HCT116 (cell line): ENCODE results near the gene HOXD9. TPM values are rescaled to one million over a fixed set of nuclear protein-coding genes. Genes with fewer than 3 reads are reported as not detected.

ENCODE experiments used
- ATAC-seq: fragments of 200-7000 bp; cut with Tn5 transposase; 2 replicates; pipeline ENCODE4 v1.9.1; 2020; ENCODE audit warnings: mild to moderate bottlenecking, moderate library complexity
- BruUV-seq: library from RNA; stranded (reverse); fragments of 400-500 nt; replicated peaks from 2 replicates; lab custom pipeline; 2021; lab: Mats Ljungman, UMichigan
- CTCF ChIA-PET: fragments of 300-600 bp; sonication (Branson Sonifier 250); formaldehyde crosslinking; loops from one replicate; lab custom pipeline; 2021; ENCODE audit warnings: antibody characterized with exemption; lab: Charles Lee
- POLR2A ChIA-PET: fragments of 300-600, 350-600 bp; sonication (Branson Sonifier 250); formaldehyde crosslinking; loops from one replicate; lab custom pipeline; 2021; ENCODE audit warnings: antibody characterized with exemption; lab: Charles Lee
- RAD21 ChIA-PET, 2 experiments: fragments of 300-600 bp; sonication (Branson Sonifier 250); formaldehyde crosslinking; loops; one replicate each; lab custom pipeline; 2023; ENCODE audit warnings: low total read pairs in 2 of 2; ENCODE audit not compliant: uncharacterized antibody in 2 of 2, unreplicated experiment in 2 of 2, low non-redundant PET in 1 of 2; lab: Charles Lee
- DNase-seq: peaks from one replicate; pipeline ENCODE4 v3.0.0-alpha.2; 2010; ENCODE audit warnings: low read depth, low spot score
- H2AFZ ChIP-seq: fragments of 200-600 bp; shearing (Covaris generic), sonication (generic); 2 replicates; pipeline ENCODE4 v1.6.1; 2017; ENCODE audit warnings: low read depth, mixed run types, mixed read lengths, antibody characterized with exemption, low read length; ENCODE audit not compliant: poor library complexity, severe bottlenecking
- H3K27ac ChIP-seq: 2 replicates; pipeline ENCODE4 v1.5.1; 2012; ENCODE audit warnings: low read depth, low read length
- H3K27me3 ChIP-seq: fragments of 200-600 bp; sonication (generic); 2 replicates; pipeline ENCODE4 v1.6.1; 2016; ENCODE audit warnings: mixed run types, low read length, mixed read lengths; ENCODE audit not compliant: insufficient read depth
- H3K36me3 ChIP-seq, 2 experiments: fragments of 200-500 bp in 1 of 2; fragments of 200-600 bp in 1 of 2; sonication (Bioruptor generic) in 1 of 2; sonication (generic) in 1 of 2; 2 replicates each; pipeline versions ENCODE4 v1.5.1 to v1.6.1; 2014 to 2016; ENCODE audit warnings: low read length in 2 of 2, inconsistent platforms in 1 of 2, mixed read lengths in 1 of 2, mixed run types in 1 of 2; ENCODE audit not compliant: insufficient read depth in 2 of 2, control insufficient read depth in 1 of 2
- H3K4me1 ChIP-seq, 2 experiments: fragments of 200-600 bp in 1 of 2; sonication (generic) in 1 of 2; 2 replicates each; pipeline versions ENCODE4 v1.5.1 to v1.6.1; 2012 to 2017; ENCODE audit warnings: low read length in 2 of 2, inconsistent platforms in 1 of 2, mild to moderate bottlenecking in 1 of 2, mixed read lengths in 1 of 2, mixed run types in 1 of 2, moderate library complexity in 1 of 2; ENCODE audit not compliant: insufficient read depth in 2 of 2, control insufficient read depth in 1 of 2
- H3K4me2 ChIP-seq: fragments of 200-600 bp; sonication (generic); 2 replicates; pipeline ENCODE4 v1.6.1; 2017; ENCODE audit warnings: mixed run types, low read length, mixed read lengths
- H3K4me3 ChIP-seq, 2 experiments: fragments of 200-600 bp in 1 of 2; sonication (generic) in 1 of 2; replicated peaks in 1 of 2; 2 replicates each; pipeline ENCODE4 v1.5.1; 2011 to 2016; ENCODE audit warnings: low read length in 2 of 2, control low read depth in 1 of 2, low read depth in 1 of 2, mild to moderate bottlenecking in 1 of 2, mixed read lengths in 1 of 2, mixed run types in 1 of 2
- H3K79me2 ChIP-seq: fragments of 200-600 bp; sonication (generic); 2 replicates; pipeline ENCODE4 v1.6.1; 2017; ENCODE audit warnings: mild to moderate bottlenecking, mixed run types, low read length, moderate library complexity, mixed read lengths; ENCODE audit not compliant: insufficient read depth
- H3K9ac ChIP-seq: fragments of 200-600 bp; sonication (generic); 2 replicates; pipeline ENCODE4 v1.6.1; 2016; ENCODE audit warnings: low read length, mixed read lengths
- H3K9me2 ChIP-seq: fragments of 200-600 bp; sonication (generic), shearing (Covaris generic); 2 replicates; pipeline ENCODE4 v1.6.1; 2017; ENCODE audit warnings: mixed run types, mild to moderate bottlenecking, moderate library complexity; ENCODE audit not compliant: insufficient read depth
- H3K9me3 ChIP-seq, 2 experiments: fragments of 200-500 bp in 1 of 2; fragments of 200-600 bp in 1 of 2; sonication (Bioruptor generic) in 1 of 2; sonication (generic) in 1 of 2; 2 replicates each; pipeline ENCODE4 v1.6.1; 2014 to 2017; ENCODE audit warnings: low read length in 2 of 2, mixed read lengths in 2 of 2, inconsistent platforms in 1 of 2, low read depth in 1 of 2, mild to moderate bottlenecking in 1 of 2, mixed run types in 1 of 2, moderate library complexity in 1 of 2; ENCODE audit not compliant: control insufficient read depth in 1 of 2, insufficient read depth in 1 of 2
- H4K20me1 ChIP-seq: fragments of 200-600 bp; sonication (generic), shearing (Covaris generic); 2 replicates; pipeline ENCODE4 v1.6.1; 2017; ENCODE audit warnings: mixed run types, mild to moderate bottlenecking, moderate library complexity; ENCODE audit not compliant: insufficient read depth
- CBX3 ChIP-seq: IDR thresholded peaks from 2 replicates; pipeline ENCODE4 v1.6.1; 2012; ENCODE audit warnings: low read depth
- CEBPB ChIP-seq: IDR thresholded peaks from 2 replicates; pipeline ENCODE4 v1.6.1; 2012; ENCODE audit warnings: low read depth
- EGR1 ChIP-seq: IDR thresholded peaks from 2 replicates; pipeline ENCODE4 v1.6.1; 2012; ENCODE audit warnings: low read depth
- ELF1 ChIP-seq: IDR thresholded peaks from 2 replicates; pipeline ENCODE4 v1.6.1; 2012; ENCODE audit warnings: low read depth, borderline replicate concordance
- EZH2 ChIP-seq: fragments of 200-600 bp; sonication (generic); IDR thresholded peaks from 2 replicates; pipeline ENCODE4 v1.6.1; 2017; ENCODE audit warnings: antibody characterized with exemption, mixed run types
- JUND ChIP-seq: IDR thresholded peaks from 2 replicates; pipeline ENCODE4 v1.6.1; 2012
- POLR2A ChIP-seq: IDR thresholded peaks from 2 replicates; pipeline ENCODE4 v1.7.0; 2011; ENCODE audit warnings: borderline replicate concordance; ENCODE audit not compliant: insufficient read depth, insufficient read length; ENCODE audit errors: extremely low read depth
- RAD21 ChIP-seq: IDR thresholded peaks from 2 replicates; pipeline ENCODE4 v1.6.1; 2012; ENCODE audit warnings: low read depth, mild to moderate bottlenecking
- SIN3A ChIP-seq: IDR thresholded peaks from 2 replicates; pipeline ENCODE4 v1.6.1; 2012; ENCODE audit warnings: low read depth
- SP1 ChIP-seq: IDR thresholded peaks from 2 replicates; pipeline ENCODE4 v1.6.1; 2012; ENCODE audit warnings: low read depth
- SRF ChIP-seq: IDR thresholded peaks from 2 replicates; pipeline ENCODE4 v1.6.1; 2012; ENCODE audit warnings: low read depth
- TCF7L2 ChIP-seq: IDR thresholded peaks from 2 replicates; pipeline ENCODE4 v1.7.0; 2011; ENCODE audit warnings: borderline replicate concordance, inconsistent platforms; ENCODE audit not compliant: insufficient read depth, insufficient read length; ENCODE audit errors: extremely low read depth
- YY1 ChIP-seq: IDR thresholded peaks from 2 replicates; pipeline ENCODE4 v1.6.1; 2011; ENCODE audit warnings: low read length, low read depth, moderate library complexity, mild to moderate bottlenecking; ENCODE audit not compliant: insufficient replicate concordance; ENCODE audit errors: extremely low read depth
- ZFX ChIP-seq: fragments of 450-650 bp; IDR thresholded peaks from 2 replicates; pipeline ENCODE4 v1.6.1; 2017
- ZNF274 ChIP-seq: fragments of 200-500 bp; sonication (Bioruptor generic); IDR thresholded peaks from 2 replicates; pipeline ENCODE4 v1.6.1; 2014; ENCODE audit warnings: mild to moderate bottlenecking, low read depth, low read length, inconsistent platforms
- intact Hi-C: fragments of 100-400 bp; cut with micrococcal nuclease; formaldehyde crosslinking; loops from 2 replicates; pipeline ENCODE4 v1.10.0; 2022
- total RNA-seq: library from RNA; stranded (reverse); gene quantifications from one replicate; pipeline ENCODE4 v1.2.1, GENCODE V29; 2021; ENCODE audit not compliant: unreplicated experiment
- TF ChIP-seq, protein P1 (sequence below): IDR thresholded peaks from 2 replicates; pipeline ENCODE4 v1.6.1; 2012; ENCODE audit warnings: low read depth
- TF ChIP-seq, protein P2 (sequence below), 3 experiments: fragments of 200-600 bp in 1 of 3; sonication (generic) in 1 of 3; IDR thresholded peaks in 2 of 3; conservative IDR thresholded peaks in 1 of 3; 2 replicates each; pipeline ENCODE4 v1.5.1; 2012 to 2017; ENCODE audit warnings: low read depth in 2 of 3, low read length in 2 of 3, antibody characterized with exemption in 1 of 3, borderline replicate concordance in 1 of 3, control low read depth in 1 of 3, mild to moderate bottlenecking in 1 of 3, mixed read lengths in 1 of 3, mixed run types in 1 of 3, moderate library complexity in 1 of 3; ENCODE audit not compliant: insufficient read depth in 1 of 3
- TF ChIP-seq, protein P3 (sequence below): IDR thresholded peaks from 2 replicates; pipeline ENCODE4 v1.6.1; 2012

HOXD9 gene
- total RNA-seq, 1 experiment from 2014 or later, result not detected

DNA sequence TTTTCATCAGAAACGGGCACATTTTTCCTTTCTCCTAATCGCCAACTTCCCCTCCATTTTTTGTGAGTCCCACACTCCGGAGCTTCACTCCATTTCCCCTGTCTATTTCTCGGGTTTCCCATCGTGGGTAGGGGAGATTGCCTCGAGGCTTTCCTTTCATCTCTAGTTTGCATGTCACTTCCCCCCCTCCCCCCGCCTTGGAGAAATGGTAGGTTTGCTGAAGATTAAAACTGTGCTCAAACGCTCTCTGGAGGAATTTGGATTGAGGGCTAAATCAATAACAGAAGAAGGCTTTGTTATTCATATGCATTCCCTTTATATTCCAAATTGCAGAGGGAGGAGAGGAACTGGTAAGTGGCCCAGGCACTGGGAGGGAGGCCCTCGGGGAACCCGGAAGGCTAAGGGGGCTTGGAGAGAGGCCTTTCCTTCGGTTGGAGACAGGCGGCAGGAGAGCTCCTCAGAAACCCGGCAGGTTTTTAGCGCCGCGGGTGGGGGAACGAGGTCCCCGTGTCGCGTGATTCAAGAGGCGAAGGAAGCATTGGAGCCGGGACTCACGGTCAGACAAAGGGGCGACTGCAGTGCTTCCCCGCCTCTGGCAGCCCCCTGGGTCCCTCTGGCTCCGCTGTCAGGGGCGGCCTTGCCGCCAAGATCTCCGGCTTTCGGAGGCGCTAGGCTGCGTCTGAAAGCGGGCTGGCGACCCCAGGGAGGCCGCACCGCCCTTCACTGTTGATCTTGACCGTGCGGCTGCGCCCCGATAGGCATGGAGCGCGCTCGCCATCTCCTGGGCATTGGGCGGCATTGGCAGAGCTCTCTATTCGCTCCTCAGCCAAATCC lies 25.3 kb upstream of the HOXD9 start:
- no peaks in the 10 kb centered on the region for H3K9me3 ChIP-seq
- H3K79me2 ChIP-seq, result no peaks in the 10 kb centered on the region
- no peaks in the 10 kb centered on the region for H3K36me3 ChIP-seq
- no TSS peak for BruUV-seq
- intact Hi-C loops, result loop anchor here (1.0 to 5.0 kb wide), 5 partner anchors 407 to 1325 kb away; no protein-coding TSS in a partner anchor
- DNase-seq (peak; percentile 66), ATAC-seq (peak; percentile 97)
- H3K27ac ChIP-seq, result no peak overlapping the region; the same call in 1 of the 2 replicates
- peak overlapping the region; percentile 96 for H3K4me2 ChIP-seq
- ChIA-PET CTCF (interaction anchor here (0.6 to 2.6 kb wide), 15 partner anchors 9 to 1400 kb away, joined by 3 to 24 read pairs (median 4); partner anchors contain the start of gene HOXD11), POLR2A (interaction anchor here (0.5 to 0.6 kb wide), 4 partner anchors 24 to 520 kb away, joined by 3 to 4 read pairs (median 3); no protein-coding TSS in a partner anchor), RAD21 (interaction anchor here (0.7 to 1.1 kb wide), 3 partner anchors 253 to 1326 kb away, joined by 3 to 8 read pairs (median 4); no protein-coding TSS in a partner anchor)
- H3K4me3 ChIP-seq, result peak overlapping the region; percentile 46 to 64
- H2AFZ ChIP-seq, result peak overlapping the region; percentile 96
- H4K20me1 ChIP-seq, result no peaks in the 10 kb centered on the region
- H3K9me2 ChIP-seq, result no peaks in the 10 kb centered on the region
- H3K27me3 ChIP-seq, result no peaks in the 10 kb centered on the region
- H3K4me1 ChIP-seq, result peaks cover 5 to 18% of the 10 kb centered on the region in 2 experiments; a peak in 3 of 4 replicates
- peak overlapping the region; percentile 60 for H3K9ac ChIP-seq
- no peak for TF ChIP-seq YY1
- TF ChIP-seq ELF1, result no peak
- TF ChIP-seq EGR1, result no peak
- TF ChIP-seq, protein P1, sequence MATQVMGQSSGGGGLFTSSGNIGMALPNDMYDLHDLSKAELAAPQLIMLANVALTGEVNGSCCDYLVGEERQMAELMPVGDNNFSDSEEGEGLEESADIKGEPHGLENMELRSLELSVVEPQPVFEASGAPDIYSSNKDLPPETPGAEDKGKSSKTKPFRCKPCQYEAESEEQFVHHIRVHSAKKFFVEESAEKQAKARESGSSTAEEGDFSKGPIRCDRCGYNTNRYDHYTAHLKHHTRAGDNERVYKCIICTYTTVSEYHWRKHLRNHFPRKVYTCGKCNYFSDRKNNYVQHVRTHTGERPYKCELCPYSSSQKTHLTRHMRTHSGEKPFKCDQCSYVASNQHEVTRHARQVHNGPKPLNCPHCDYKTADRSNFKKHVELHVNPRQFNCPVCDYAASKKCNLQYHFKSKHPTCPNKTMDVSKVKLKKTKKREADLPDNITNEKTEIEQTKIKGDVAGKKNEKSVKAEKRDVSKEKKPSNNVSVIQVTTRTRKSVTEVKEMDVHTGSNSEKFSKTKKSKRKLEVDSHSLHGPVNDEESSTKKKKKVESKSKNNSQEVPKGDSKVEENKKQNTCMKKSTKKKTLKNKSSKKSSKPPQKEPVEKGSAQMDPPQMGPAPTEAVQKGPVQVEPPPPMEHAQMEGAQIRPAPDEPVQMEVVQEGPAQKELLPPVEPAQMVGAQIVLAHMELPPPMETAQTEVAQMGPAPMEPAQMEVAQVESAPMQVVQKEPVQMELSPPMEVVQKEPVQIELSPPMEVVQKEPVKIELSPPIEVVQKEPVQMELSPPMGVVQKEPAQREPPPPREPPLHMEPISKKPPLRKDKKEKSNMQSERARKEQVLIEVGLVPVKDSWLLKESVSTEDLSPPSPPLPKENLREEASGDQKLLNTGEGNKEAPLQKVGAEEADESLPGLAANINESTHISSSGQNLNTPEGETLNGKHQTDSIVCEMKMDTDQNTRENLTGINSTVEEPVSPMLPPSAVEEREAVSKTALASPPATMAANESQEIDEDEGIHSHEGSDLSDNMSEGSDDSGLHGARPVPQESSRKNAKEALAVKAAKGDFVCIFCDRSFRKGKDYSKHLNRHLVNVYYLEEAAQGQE, result no peak
- TF ChIP-seq SIN3A, result no peak
- TF ChIP-seq SP1, result no peak
- TF ChIP-seq CEBPB, result no peak
- TF ChIP-seq, protein P2, sequence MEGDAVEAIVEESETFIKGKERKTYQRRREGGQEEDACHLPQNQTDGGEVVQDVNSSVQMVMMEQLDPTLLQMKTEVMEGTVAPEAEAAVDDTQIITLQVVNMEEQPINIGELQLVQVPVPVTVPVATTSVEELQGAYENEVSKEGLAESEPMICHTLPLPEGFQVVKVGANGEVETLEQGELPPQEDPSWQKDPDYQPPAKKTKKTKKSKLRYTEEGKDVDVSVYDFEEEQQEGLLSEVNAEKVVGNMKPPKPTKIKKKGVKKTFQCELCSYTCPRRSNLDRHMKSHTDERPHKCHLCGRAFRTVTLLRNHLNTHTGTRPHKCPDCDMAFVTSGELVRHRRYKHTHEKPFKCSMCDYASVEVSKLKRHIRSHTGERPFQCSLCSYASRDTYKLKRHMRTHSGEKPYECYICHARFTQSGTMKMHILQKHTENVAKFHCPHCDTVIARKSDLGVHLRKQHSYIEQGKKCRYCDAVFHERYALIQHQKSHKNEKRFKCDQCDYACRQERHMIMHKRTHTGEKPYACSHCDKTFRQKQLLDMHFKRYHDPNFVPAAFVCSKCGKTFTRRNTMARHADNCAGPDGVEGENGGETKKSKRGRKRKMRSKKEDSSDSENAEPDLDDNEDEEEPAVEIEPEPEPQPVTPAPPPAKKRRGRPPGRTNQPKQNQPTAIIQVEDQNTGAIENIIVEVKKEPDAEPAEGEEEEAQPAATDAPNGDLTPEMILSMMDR (IDR thresholded peaks at IDR 0.05 in 2 of 3, conservative IDR thresholded peaks at IDR 0.05 in 1 of 3; ENCODE audit: borderline replicate concordance in 1 of 3, insufficient read depth in 1 of 3, low read depth in 2 of 3, low read length in 2 of 3), result peak; percentile 79 to 87 (median 84)
- TF ChIP-seq JUND, result no peak
- TF ChIP-seq EZH2, result no peak
- TF ChIP-seq ZFX, result peak; percentile 47; the same call in 1 of the 2 replicates
- no peak for TF ChIP-seq TCF7L2
- TF ChIP-seq ZNF274, result no peak
- no peak for TF ChIP-seq POLR2A
- no peak for TF ChIP-seq SRF
- no peak for TF ChIP-seq CBX3
- TF ChIP-seq, protein P3, sequence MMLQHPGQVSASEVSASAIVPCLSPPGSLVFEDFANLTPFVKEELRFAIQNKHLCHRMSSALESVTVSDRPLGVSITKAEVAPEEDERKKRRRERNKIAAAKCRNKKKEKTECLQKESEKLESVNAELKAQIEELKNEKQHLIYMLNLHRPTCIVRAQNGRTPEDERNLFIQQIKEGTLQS, result no peak
- TF ChIP-seq RAD21, result peak; percentile 90
